Stimulated activated naive CD8-positive, alpha-beta T cell treated with anti-CD3 and anti-CD28 coated beads, Interleukin-15, Interleukin-2, amounts not matched to agents 100 ng/mL and 50 ng/mL, for 24 hours (primary cell): ENCODE data around the gene ACOT12.

Experiments
- H3K27ac Mint-ChIP-seq: one replicate; pipeline ENCODE4 v1.8.0; 2021; ENCODE audit warnings: mild to moderate bottlenecking, mixed read lengths
- H3K27me3 Mint-ChIP-seq: one replicate; pipeline ENCODE4 v1.8.0; 2021; ENCODE audit warnings: mixed read lengths
- H3K36me3 Mint-ChIP-seq: one replicate; pipeline ENCODE4 v1.8.0; 2021; ENCODE audit warnings: low read depth, mixed read lengths
- H3K4me1 Mint-ChIP-seq: one replicate; pipeline ENCODE4 v1.8.0; 2021; ENCODE audit warnings: low read depth, mixed read lengths
- H3K4me3 Mint-ChIP-seq: one replicate; pipeline ENCODE4 v1.8.0; 2021; ENCODE audit warnings: mild to moderate bottlenecking, mixed read lengths
- H3K9me3 Mint-ChIP-seq: one replicate; pipeline ENCODE4 v1.8.0; 2021; ENCODE audit warnings: mixed read lengths

The ACOT12 gene

DNA sequence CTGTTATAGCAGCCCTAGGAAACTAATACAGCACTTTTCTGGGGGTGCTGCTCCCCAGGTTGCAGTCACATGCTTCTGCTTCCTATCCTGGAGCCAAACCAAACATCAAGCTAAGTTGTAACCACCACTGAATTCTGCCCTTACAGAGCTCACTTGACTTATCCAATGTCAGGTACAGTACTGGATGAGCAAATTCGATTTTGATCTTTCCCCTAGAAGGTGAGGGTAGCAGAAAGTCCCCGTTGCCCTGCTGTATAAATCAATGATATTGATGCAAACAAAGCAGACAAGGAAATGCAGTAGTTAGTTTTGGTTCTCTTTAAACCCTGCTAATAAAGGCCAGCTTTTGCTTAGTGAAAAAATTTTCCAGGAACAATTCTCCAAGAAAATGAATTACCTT lies 56.1 kb downstream of the ACOT12 start:
- H3K4me1 Mint-ChIP-seq: no peaks in the 10 kb centered on the region
- H3K9me3 Mint-ChIP-seq: no peaks in the 10 kb centered on the region
- no peaks in the 10 kb centered on the region for H3K36me3 Mint-ChIP-seq
- no peak overlapping the region for H3K4me3 Mint-ChIP-seq
- H3K27me3 Mint-ChIP-seq: no peaks in the 10 kb centered on the region
- H3K27ac Mint-ChIP-seq: no peak overlapping the region

DNA sequence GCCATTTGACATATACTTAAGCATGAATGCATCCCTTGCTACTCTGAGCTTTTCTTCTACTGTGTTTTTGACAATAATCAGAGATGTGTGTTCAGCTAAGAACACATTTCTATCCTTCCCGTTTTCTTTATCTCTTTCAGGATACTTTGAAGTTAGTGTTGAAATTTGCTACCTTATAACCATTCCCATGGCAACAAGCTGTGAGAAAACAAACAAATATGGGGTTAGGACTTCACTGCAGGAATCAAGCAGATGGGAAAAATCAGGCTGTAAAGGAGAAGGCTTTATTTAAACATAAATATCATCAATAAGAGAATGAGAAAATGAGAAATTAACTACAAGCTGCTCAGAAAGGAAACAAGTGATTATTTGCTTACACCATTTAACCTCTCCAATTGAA lies 57.4 kb downstream of the ACOT12 start:
- Mint-ChIP-seq H3K27ac (no peak overlapping the region), H3K27me3 (no peaks in the 10 kb centered on the region), H3K9me3 (no peaks in the 10 kb centered on the region), H3K36me3 (no peaks in the 10 kb centered on the region), H3K4me3 (no peak overlapping the region), H3K4me1 (no peaks in the 10 kb centered on the region)

DNA sequence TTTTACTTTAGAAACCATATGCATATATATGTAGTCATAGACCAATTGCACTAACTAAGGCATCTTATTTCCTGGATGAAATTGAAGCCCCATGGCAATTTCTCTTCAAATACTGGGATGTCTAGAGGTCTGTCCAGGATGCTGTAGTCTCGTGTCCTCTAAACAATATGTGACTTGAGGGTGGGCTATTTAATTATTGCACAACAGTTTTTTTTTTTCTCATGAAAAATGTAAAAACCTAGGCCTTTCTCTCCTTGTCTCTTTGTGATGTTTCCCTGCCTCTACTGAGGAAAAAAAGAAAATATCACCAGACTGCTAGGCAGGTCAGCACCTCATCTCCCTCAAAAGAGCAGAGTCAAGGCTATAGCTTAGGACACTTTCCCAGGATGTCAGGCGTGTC lies 58.0 kb downstream of the ACOT12 start:
- Mint-ChIP-seq H3K9me3 (no peaks in the 10 kb centered on the region), H3K4me3 (no peak overlapping the region), H3K4me1 (no peaks in the 10 kb centered on the region), H3K36me3 (no peaks in the 10 kb centered on the region), H3K27ac (no peak overlapping the region), H3K27me3 (no peaks in the 10 kb centered on the region)

DNA sequence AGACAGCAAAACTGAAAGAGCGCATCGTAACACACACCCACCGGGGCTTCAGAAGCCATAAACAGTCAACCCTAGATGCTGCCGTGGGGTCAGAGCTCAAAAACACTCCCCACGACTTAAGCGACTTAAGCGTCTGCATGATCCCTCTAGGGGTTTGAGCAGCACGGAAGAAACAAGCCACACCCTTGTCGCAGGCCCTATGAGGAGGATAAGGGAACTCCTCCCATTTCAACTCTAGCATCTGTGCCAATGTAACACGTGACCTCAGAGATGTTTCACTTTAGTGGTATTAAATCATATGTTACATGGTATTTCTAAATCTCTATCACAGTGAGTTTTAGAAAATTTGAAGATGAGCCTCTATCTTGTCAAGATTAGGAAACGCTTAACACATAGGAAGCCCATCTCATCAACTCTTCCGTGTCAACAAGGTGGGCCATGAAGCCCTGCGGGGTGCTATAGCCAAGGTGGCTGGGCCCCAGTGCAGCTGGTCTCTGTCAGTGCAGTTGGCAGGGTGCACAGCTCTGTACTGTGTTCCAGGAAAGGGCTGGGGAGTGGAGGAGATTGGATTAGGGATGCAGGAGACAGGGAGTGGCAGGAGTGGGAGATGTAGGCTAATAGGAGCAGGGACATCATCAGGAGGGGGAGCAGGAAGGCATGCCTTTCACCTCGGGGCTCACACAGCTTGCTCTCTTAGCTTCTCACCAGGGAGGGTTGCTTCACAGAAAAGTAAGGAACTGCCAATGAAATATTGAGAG lies 59.5 kb downstream of the ACOT12 start:
- Mint-ChIP-seq H3K4me3 (no peak overlapping the region), H3K9me3 (no peaks in the 10 kb centered on the region), H3K4me1 (no peaks in the 10 kb centered on the region), H3K27ac (no peak overlapping the region), H3K27me3 (no peaks in the 10 kb centered on the region), H3K36me3 (no peaks in the 10 kb centered on the region)

DNA sequence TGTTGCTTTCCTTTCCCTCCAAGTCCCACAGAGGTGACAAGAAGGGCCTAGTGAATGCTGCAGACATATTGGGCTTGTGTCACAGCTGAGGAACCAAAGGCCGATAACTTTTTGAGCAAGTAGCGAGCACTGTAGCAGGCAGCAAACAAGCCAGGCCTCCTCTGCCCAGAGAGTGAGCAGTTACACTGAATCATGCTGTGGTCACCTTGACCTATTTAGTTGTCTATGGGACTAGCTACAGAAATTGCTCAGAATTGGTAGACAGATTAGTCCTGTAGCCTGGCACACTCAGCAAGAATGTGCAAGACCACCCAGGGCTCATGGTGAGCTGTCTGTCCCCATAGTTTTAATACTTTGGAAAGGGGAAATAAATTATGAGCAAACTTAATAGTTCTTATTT lies 67.4 kb downstream of the ACOT12 start:
- no peaks in the 10 kb centered on the region for H3K27me3 Mint-ChIP-seq
- H3K27ac Mint-ChIP-seq: no peak overlapping the region
- no peak overlapping the region for H3K4me3 Mint-ChIP-seq
- no peaks in the 10 kb centered on the region for H3K9me3 Mint-ChIP-seq
- no peaks in the 10 kb centered on the region for H3K36me3 Mint-ChIP-seq
- no peaks in the 10 kb centered on the region for H3K4me1 Mint-ChIP-seq

DNA sequence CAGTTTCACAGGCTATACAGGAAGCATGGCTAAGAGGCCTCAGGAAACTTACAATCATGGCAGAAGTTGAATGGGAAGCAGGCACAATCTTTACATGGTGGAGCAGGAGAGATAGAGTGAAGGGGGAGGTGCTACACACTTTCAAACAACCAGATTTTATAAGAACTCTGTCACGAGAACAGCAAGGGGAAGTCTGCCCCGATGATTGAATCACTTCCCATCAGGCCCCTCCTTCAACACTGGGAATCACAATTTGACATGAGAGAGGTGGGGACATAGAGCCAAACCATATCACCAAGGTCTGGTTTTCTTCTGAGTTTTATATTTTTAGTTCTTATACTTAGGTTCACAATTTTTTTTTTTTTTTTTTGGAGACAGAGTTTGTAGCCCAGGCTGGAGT lies 76.4 kb downstream of the ACOT12 start:
- Mint-ChIP-seq H3K4me3 (no peak overlapping the region), H3K27ac (no peak overlapping the region), H3K4me1 (peaks cover 7% of the 10 kb centered on the region), H3K9me3 (peaks cover 4% of the 10 kb centered on the region), H3K36me3 (peaks cover 16% of the 10 kb centered on the region), H3K27me3 (no peaks in the 10 kb centered on the region)

DNA sequence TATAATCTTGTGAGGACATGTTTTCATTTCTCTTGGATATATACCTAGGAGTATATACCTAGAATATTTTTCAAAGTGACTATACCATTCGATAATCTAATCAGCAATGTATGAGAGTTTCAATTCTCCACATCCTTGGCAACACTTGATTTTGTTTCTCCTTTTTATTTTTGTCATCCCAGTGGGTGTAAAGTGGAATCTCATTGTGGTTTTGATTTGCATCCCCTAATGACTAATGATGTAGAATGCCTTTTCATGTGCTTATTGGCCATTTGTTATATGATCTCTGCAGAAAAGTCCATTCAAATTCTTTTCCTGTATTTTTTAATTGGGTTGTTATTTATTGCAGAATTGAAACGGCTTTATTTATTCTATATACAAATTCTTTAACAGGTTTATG lies 77.4 kb downstream of the ACOT12 start:
- Mint-ChIP-seq H3K4me3 (no peak overlapping the region), H3K36me3 (peaks cover 24% of the 10 kb centered on the region), H3K27ac (no peak overlapping the region), H3K4me1 (peaks cover 7% of the 10 kb centered on the region), H3K9me3 (peaks cover 4% of the 10 kb centered on the region), H3K27me3 (no peaks in the 10 kb centered on the region)

DNA sequence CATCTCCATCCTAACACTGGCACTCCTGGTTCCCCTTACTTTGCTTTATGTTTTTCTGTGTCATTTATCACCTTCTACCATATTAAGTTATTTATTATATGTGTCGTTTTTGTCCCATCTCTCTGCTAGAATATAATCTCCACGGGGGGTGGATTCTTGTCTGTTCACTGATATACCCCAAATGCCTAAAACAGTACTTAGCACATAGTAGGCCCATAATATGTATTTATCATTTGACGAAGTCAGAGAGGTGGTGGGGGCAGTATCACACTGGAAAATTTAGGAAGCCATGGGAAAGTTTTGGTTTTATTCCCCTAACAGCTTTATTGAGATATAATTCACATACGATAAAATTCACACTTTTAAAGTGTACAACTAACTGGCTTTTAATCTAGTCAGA lies 78.1 kb downstream of the ACOT12 start:
- Mint-ChIP-seq H3K36me3 (peaks cover 31% of the 10 kb centered on the region), H3K9me3 (peaks cover 4% of the 10 kb centered on the region), H3K27me3 (no peaks in the 10 kb centered on the region), H3K4me1 (peaks cover 7% of the 10 kb centered on the region), H3K27ac (no peak overlapping the region), H3K4me3 (no peak overlapping the region)

DNA sequence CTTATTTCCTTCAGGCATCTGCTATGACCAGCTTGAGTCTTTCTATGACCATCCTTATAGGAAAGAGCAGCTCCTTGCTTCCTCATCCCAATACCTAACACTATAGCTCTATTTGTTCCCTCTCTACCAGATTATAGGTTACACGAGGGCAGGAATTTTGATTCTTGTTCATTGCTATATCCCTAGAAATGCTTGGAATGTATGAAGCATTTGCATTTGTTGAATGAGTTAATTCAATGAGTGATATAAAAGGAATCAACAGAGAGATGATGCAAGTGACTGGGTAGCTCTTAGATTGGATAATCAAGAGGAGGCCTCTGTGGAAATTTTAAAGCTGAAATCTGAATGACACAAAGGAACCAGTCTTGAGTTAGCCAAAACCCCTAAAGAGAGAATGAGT lies 78.6 kb downstream of the ACOT12 start:
- no peak overlapping the region for H3K27ac Mint-ChIP-seq
- H3K27me3 Mint-ChIP-seq: no peaks in the 10 kb centered on the region
- H3K9me3 Mint-ChIP-seq: peaks cover 4% of the 10 kb centered on the region
- peaks cover 7% of the 10 kb centered on the region for H3K4me1 Mint-ChIP-seq
- no peak overlapping the region for H3K4me3 Mint-ChIP-seq
- H3K36me3 Mint-ChIP-seq: peaks cover 36% of the 10 kb centered on the region

DNA sequence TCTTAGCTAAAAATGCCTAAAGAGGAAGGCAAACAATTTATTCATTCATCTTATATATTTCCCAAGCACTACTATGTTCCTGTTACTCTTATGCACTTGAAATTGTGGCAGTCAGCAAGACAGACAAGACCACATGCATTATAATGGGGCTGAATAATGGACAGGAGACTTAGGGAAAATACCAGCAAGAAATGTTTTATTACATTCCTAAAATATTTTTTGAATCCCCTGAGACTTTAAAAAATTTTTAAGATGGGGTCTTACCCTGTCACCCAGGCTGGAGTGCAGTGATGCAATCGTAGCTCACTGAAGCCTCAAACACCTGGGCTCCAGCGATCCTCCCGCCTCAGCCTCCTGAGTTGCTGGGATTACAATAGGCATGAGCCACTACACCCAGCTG lies 79.4 kb downstream of the ACOT12 start:
- Mint-ChIP-seq H3K9me3 (peaks cover 4% of the 10 kb centered on the region), H3K36me3 (peaks cover 44% of the 10 kb centered on the region), H3K27me3 (no peaks in the 10 kb centered on the region), H3K4me1 (peaks cover 7% of the 10 kb centered on the region), H3K4me3 (no peak overlapping the region), H3K27ac (no peak overlapping the region)

DNA sequence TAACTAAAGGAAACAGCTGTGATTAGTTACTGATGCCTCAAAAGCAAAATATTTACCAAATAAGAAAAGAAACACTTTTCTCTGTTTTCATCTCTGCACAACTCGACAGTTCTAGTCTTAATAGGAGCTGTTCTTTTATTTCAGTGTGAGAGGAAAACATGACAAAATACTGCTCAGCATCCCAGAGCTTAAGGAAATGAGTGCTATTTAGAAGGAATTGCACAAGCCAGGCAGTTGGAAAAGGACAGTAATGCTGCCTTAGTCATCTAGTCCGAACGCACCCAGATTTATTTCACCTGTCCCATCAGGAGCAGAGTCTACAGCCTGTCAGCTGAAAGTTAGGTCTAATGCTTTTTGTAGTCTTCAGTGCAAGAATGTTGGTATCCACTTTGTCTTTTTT lies 80.2 kb downstream of the ACOT12 start:
- no peaks in the 10 kb centered on the region for H3K27me3 Mint-ChIP-seq
- H3K4me1 Mint-ChIP-seq: peaks cover 7% of the 10 kb centered on the region
- peaks cover 52% of the 10 kb centered on the region for H3K36me3 Mint-ChIP-seq
- H3K4me3 Mint-ChIP-seq: no peak overlapping the region
- H3K9me3 Mint-ChIP-seq: peaks cover 4% of the 10 kb centered on the region
- no peak overlapping the region for H3K27ac Mint-ChIP-seq

DNA sequence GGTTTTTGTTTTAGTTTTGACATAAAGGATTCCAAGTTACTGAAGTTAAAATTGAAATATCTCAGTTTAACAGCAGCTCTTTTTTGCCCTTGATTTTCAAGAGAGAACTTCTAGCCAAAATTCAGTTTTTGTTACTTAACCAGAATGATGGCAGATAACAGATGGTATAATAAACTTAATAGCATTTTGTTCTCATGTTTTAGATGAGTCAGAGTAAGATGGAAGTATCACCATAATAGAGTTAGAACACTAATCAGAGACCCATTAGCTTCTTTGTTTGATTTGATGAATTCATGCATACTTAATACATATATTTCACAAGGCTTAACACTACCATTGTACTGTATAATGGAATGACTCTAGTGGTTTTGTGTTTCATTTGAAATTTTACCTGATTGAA lies 80.7 kb downstream of the ACOT12 start:
- Mint-ChIP-seq H3K27ac (no peak overlapping the region), H3K36me3 (peaks cover 55% of the 10 kb centered on the region), H3K4me1 (peaks cover 7% of the 10 kb centered on the region), H3K27me3 (no peaks in the 10 kb centered on the region), H3K9me3 (peaks cover 4% of the 10 kb centered on the region), H3K4me3 (no peak overlapping the region)

DNA sequence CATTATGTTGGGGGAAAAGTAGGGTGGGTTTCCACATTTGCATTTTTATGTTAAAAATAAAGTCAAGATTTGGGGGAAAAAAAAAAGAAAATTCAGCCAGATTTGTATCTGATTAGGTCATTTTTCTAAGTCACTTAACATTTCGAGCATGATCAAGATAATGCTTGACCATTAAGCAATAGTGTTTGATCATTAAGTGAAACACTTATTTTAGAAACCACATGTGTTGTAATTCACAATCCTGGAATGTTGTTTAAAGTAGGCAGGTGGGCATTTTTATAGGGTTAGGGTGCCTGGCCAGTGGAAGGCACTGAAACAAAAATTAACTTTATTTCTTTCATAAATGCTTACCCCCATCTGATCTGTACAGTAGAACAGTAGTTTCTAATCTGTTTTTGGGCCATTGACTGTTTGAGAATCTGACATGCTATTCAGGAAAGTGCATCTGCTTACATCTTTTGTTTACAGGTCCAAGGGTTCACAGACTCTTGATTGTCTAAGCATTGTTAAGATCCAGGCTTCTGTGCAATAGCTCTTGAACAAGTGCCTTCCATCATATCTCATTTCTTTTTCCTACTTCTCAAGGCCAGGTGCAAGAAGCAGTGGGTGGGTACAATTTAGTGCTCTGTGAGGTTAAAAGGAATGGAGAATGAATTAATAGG lies 83.4 kb downstream of the ACOT12 start:
- H3K27ac Mint-ChIP-seq: no peak overlapping the region

DNA sequence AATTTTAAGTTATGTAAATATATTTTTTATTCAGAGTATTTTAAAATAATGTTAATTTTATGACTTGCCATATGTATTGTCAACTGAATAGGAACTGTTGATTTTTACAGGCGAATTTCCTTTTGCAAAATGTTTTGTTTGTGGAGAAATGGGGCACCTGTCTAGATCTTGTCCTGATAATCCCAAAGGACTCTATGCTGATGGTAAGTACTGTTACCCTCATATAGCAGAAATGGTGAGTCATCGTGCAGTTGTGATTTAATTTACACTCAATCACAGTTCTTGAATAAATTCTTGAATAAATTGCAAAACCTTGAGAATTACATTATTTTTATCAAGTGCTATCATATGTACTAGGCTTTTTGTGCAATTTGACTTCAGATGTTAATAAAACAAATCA lies 85.1 kb downstream of the ACOT12 start:
- peaks cover 12% of the 10 kb centered on the region for H3K4me1 Mint-ChIP-seq
- H3K27me3 Mint-ChIP-seq: no peaks in the 10 kb centered on the region
- no peak overlapping the region for H3K27ac Mint-ChIP-seq
- peaks cover 65% of the 10 kb centered on the region for H3K36me3 Mint-ChIP-seq
- H3K9me3 Mint-ChIP-seq: no peaks in the 10 kb centered on the region
- no peak overlapping the region for H3K4me3 Mint-ChIP-seq

More for the DNA sequence above, 83.4 kb downstream of the ACOT12 start:
- Mint-ChIP-seq H3K27me3 (no peaks in the 10 kb centered on the region), H3K36me3 (peaks cover 63% of the 10 kb centered on the region), H3K4me3 (no peak overlapping the region), H3K4me1 (peaks cover 4% of the 10 kb centered on the region), H3K9me3 (no peaks in the 10 kb centered on the region)

DNA sequence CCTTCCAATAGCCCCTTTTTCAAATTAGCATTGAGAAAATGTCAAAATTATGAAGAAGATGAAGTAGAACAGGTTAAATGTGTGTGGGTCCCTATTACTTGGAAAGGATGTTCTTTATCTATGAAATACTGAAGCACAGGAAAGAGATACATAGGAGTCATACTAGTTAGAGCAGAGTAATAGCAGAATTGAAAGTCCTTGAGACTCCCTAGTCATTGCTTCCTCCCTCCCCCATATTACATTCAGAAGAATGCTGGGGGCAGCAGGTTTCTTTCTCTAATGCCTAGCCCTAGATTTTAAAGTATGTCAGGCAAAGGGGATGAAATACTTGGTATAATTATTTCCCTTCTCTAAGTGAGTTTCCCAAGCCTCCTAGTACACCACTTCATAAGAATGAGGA lies 88.1 kb downstream of the ACOT12 start:
- Mint-ChIP-seq H3K27me3 (no peaks in the 10 kb centered on the region), H3K27ac (peak overlapping the region; percentile 24), H3K36me3 (peaks cover 40% of the 10 kb centered on the region), H3K4me1 (peaks cover 22% of the 10 kb centered on the region), H3K9me3 (no peaks in the 10 kb centered on the region), H3K4me3 (no peak overlapping the region)

DNA sequence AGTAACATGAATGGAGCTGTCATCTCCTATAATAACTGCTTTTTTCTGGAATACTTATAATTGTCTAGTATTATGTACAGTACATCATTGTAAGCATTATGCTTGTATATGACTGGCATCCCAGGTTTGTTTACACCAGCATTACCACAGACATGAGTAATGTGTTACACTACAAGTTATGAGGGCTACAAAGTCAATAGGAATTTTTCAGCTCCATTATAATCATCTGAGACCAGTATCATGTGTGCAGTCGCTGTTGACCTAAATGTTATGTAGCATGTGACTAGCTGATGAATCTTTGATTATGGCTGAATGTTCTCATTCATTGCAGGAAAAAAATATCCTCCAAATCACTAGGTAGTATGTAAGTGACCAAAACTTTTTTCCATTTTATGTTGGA lies 90.4 kb downstream of the ACOT12 start:
- peaks cover 19% of the 10 kb centered on the region for H3K36me3 Mint-ChIP-seq
- H3K4me1 Mint-ChIP-seq: peaks cover 44% of the 10 kb centered on the region
- peak overlapping the region; percentile 56 for H3K4me3 Mint-ChIP-seq
- no peaks in the 10 kb centered on the region for H3K27me3 Mint-ChIP-seq
- H3K27ac Mint-ChIP-seq: no peak overlapping the region
- no peaks in the 10 kb centered on the region for H3K9me3 Mint-ChIP-seq
